HEK293 (cell line): Measurements from ENCODE around the gene MVB12B.

ENCODE experiments used
- ZNF112 ChIP-seq: fragments of 450-650 bp; formaldehyde crosslinking; IDR thresholded peaks from 2 replicates; pipeline ENCODE4 v1.5.0; 2017; ENCODE audit warnings: missing biosample characterization, missing genetic modification characterization
- ZNF214 ChIP-seq: fragments of 450-650 bp; formaldehyde crosslinking; IDR thresholded peaks from 2 replicates; pipeline ENCODE4 v1.5.1; 2017; ENCODE audit warnings: missing biosample characterization, mild to moderate bottlenecking, missing genetic modification characterization, borderline replicate concordance
- ZNF274 ChIP-seq, 2 experiments: fragments of 200-500 bp in 1 of 2; fragments of 450-650 bp in 1 of 2; sonication (Bioruptor generic) in 1 of 2; formaldehyde crosslinking in 1 of 2; IDR thresholded peaks; 2 replicates each; pipeline versions ENCODE4 v1.5.1 to v1.6.1; 2014 to 2016; ENCODE audit warnings: borderline replicate concordance in 1 of 2, inconsistent platforms in 1 of 2, low read length in 1 of 2, missing biosample characterization in 1 of 2, missing genetic modification characterization in 1 of 2
- TF ChIP-seq, protein P1 (sequence below): fragments of 450-650 bp; formaldehyde crosslinking; IDR thresholded peaks from 2 replicates; pipeline ENCODE4 v1.5.1; 2016; ENCODE audit warnings: missing biosample characterization, missing genetic modification characterization
- TF ChIP-seq, protein P2 (sequence below): fragments of 450-650 bp; formaldehyde crosslinking; IDR thresholded peaks from 2 replicates; pipeline ENCODE4 v1.5.1; 2016; ENCODE audit warnings: missing biosample characterization, missing genetic modification characterization

DNA sequence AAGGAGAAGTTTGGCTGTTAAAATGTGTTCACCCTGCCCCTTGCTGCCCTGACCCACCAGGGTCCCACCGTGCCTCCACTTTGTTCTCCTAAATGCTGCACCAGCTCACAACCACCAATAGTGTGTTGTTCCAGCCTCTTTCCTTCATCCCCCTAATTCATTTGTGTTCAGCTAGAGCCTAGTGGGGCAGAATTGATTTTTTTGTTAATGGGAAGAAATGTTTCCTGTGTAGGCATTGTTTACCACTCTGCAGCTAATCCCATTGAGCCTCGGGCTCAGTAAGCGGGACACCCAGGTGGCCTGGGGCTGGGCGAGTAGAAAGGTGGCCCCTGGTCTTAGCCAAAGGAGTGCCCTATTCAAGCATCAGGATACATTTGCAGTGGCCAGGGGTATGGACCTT lies 127.6 kb downstream of the MVB12B start:
- TF ChIP-seq ZNF214 (no peak), ZNF112 (no peak), ZNF274 (IDR thresholded peaks at IDR 0.05; ENCODE audit: low read length) (no peak), ZNF274 (tag by site-specific recombination; IDR thresholded peaks at IDR 0.05; ENCODE audit: borderline replicate concordance) (no peak)
- TF ChIP-seq, protein P1, sequence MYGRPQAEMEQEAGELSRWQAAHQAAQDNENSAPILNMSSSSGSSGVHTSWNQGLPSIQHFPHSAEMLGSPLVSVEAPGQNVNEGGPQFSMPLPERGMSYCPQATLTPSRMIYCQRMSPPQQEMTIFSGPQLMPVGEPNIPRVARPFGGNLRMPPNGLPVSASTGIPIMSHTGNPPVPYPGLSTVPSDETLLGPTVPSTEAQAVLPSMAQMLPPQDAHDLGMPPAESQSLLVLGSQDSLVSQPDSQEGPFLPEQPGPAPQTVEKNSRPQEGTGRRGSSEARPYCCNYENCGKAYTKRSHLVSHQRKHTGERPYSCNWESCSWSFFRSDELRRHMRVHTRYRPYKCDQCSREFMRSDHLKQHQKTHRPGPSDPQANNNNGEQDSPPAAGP (tag by site-specific recombination) = no peak
- TF ChIP-seq, protein P2, sequence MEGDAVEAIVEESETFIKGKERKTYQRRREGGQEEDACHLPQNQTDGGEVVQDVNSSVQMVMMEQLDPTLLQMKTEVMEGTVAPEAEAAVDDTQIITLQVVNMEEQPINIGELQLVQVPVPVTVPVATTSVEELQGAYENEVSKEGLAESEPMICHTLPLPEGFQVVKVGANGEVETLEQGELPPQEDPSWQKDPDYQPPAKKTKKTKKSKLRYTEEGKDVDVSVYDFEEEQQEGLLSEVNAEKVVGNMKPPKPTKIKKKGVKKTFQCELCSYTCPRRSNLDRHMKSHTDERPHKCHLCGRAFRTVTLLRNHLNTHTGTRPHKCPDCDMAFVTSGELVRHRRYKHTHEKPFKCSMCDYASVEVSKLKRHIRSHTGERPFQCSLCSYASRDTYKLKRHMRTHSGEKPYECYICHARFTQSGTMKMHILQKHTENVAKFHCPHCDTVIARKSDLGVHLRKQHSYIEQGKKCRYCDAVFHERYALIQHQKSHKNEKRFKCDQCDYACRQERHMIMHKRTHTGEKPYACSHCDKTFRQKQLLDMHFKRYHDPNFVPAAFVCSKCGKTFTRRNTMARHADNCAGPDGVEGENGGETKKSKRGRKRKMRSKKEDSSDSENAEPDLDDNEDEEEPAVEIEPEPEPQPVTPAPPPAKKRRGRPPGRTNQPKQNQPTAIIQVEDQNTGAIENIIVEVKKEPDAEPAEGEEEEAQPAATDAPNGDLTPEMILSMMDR (tag by site-specific recombination) = no peak
